GM12873 (cell line): ENCODE data around the gene WDR7.

Source experiments
- TF ChIP-seq, protein P1 (sequence below): IDR thresholded peaks from 2 replicates; pipeline ENCODE4 v1.5.1; 2012; ENCODE audit warnings: low read depth, mild to moderate bottlenecking, moderate library complexity, low read length, control low read depth; ENCODE audit not compliant: insufficient read depth; ENCODE audit errors: missing control alignments

Gene WDR7

DNA sequence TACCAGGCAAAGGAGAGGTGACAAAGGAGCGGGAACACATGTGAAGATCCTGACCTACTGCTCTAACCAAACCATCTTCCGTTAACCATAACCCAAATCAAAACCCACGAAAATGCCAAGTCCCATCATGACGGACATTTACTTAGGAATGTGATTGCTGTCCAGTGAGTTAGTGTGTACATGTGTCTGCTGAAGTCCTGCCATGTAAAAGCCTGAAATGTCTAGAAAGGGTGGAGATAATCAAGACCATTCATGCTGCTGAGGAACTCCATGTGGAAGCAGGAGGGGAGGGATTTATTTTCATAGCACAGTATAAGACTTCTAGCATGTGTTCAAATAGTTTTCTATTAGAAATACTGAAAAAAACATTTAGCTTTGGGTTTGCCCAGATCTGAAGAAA is 358.7 kb downstream of the WDR7 start:
- TF ChIP-seq, protein P1, sequence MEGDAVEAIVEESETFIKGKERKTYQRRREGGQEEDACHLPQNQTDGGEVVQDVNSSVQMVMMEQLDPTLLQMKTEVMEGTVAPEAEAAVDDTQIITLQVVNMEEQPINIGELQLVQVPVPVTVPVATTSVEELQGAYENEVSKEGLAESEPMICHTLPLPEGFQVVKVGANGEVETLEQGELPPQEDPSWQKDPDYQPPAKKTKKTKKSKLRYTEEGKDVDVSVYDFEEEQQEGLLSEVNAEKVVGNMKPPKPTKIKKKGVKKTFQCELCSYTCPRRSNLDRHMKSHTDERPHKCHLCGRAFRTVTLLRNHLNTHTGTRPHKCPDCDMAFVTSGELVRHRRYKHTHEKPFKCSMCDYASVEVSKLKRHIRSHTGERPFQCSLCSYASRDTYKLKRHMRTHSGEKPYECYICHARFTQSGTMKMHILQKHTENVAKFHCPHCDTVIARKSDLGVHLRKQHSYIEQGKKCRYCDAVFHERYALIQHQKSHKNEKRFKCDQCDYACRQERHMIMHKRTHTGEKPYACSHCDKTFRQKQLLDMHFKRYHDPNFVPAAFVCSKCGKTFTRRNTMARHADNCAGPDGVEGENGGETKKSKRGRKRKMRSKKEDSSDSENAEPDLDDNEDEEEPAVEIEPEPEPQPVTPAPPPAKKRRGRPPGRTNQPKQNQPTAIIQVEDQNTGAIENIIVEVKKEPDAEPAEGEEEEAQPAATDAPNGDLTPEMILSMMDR, result no peak

DNA sequence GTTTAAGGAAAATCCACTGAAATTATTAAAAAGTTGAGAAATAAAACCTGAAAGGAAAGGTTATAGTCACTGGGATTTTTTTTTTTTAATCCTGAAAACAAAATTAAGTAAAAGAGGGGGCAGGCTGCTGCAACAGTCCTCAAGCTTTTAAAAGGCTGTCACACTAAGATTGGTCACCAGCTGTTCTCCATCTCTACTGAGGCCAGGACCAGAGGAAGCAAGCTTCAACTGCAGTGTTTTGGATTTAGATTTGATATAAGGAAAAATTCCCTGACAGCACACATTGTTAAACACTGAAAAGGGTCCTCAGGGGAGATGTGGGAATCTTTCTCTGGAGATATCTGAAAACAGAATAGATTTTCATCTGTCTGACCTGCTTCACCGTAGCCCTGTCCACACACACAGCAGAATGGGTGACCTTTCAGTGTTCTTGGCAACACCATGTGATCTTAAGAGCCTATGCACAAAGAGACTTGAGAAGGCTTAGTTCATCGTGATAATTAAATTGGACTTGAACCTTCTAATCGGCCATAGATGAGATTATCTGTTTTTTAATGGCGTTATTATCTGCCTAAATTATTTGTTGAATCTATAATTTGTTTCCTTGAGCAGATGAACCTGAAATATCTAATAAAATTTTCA is 363.7 kb downstream of the WDR7 start:
- TF ChIP-seq, protein P1, result no peak

DNA sequence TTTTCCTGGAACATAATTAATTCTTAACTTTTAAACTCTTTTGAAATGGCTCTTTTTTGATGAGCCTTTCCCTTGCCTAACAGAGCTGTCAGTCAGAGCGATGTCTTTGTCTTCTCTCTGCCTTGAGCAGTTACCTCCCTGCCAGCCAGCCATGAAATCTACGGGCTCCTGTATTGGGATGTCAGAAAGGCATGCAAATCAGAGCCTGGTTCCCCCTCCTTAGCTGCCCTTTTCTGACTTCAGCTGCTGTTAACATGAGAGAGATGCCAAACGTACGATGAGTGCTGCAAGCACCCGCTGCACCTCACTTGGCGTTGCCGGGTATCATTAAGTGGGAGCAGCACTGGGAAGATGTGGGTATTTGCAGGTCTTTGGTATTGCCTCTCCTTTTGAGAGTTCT is 364.3 kb downstream of the WDR7 start:
- TF ChIP-seq, protein P1, result no peak

DNA sequence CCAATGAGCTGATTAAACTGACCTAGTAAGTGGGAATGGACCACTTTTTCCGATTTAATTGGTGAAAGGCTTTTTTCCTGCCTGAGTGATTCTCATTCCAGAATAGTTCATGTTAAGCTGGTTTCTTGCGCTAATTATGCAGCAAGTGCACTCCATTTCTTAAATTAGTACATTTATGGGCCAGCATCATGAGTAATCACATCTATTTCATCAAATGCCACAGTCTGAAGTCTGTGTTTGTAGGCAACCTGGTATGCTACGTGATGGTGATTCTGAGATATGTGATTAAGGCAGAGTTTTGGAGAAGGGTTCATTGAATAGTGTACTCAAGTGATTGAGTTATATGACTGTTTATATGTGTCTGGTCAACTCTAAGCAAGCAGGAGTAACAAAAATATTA is 367.7 kb downstream of the WDR7 start:
- TF ChIP-seq, protein P1, result no peak

DNA sequence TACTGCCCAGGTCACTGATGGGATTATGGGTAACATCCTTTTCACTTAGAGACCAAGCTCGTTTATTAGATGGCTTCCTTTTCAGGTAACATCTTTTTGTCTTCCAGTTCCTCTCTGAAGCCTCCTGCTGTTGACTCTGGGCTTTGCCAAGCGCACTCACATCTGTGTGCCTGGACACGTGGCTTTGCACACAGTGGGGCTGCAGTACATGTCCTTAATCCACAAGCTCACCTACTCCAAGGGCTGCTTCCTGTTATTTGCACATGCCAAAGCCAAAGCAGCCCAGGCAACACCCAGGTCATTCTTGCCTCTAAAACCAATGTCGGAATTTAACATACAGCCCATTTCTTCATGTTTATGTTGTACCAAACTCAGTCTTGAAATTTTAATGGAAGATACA is 371.6 kb downstream of the WDR7 start:
- TF ChIP-seq, protein P1, result no peak

DNA sequence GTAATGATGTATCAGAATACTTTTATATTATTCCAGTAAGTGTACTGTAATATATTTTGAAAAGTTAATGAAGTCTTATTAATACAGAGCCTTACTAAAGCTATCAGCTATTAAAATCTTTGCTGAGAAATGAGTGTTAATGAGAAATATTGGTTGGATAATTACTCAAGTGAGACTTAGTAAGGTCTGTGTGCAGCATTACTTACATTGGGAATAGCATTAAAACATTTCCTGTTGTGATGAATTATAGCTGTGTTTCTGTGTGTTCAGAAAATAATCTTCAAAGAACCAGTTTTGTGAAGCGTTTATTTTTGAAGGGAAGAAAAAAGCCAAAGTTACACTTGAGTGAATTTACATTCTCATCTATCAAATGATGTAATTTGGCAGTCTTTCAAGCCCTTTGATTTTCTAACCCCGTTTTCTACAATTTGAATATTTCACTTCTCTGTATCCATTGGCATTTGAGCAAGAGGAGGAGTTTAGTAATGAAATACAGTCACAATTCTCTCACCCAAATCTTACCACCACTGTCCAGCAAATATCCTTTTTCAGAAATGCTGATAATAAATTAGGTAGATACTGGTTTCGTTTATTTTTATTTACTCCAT is 372.2 kb downstream of the WDR7 start:
- TF ChIP-seq, protein P1, result no peak

DNA sequence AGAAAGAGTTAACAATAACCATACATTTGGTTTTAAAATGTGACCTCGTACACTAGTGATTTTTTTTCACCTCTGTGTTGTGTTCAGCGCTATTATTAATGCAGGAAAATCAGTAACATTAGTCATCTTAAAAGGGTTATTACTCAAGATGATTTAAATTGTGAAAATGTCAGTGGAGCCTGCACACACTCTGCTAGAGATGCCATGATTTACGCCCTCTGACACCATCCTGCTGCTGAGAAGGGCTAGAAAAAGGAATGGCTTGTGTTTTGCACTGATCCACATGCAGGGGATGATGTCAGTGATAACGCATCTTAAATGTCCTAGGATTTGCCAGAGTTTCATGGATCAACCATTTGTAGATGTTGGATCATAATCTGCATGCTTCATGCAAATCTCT is 374.4 kb downstream of the WDR7 start:
- TF ChIP-seq, protein P1, result no peak

DNA sequence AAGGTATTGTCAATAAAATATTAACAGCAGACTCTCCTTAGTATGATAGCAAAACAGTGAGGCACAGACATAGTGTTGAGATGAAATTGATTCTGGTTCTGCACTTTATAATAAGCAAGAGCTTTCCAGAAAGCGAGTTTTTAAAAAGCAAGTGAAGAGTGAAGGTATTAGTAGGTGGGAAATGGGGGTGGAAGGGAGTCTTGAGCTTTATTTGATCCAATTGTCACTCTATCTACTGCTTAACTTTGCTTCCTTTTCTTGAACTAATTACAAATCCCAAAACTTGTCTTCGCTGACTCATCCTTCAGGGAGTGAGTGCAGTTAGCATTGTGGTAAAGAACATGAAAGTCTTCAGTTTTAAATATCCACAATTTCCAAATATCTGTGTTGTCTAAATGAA is 375.2 kb downstream of the WDR7 start:
- TF ChIP-seq, protein P1, result no peak
